Osteoblast (primary cell): ENCODE data around the gene PTPRN2. TPM values are rescaled to one million over a fixed set of nuclear protein-coding genes. Genes with fewer than 3 reads are reported as not detected.

Experiments used
- DNase-seq: peaks from one replicate; pipeline ENCODE4 v3.0.0; 2011; ENCODE audit warnings: low spot score, mixed read lengths; ENCODE audit not compliant: insufficient read length; ENCODE audit errors: missing footprints
- H2AFZ ChIP-seq: 2 replicates; pipeline ENCODE4 v1.6.0; 2011; ENCODE audit warnings: mild to moderate bottlenecking, low read length
- H3K27ac ChIP-seq: 2 replicates; pipeline ENCODE4 v1.5.1; 2011; ENCODE audit warnings: mild to moderate bottlenecking, low read depth, low read length, moderate library complexity
- H3K27me3 ChIP-seq: 2 replicates; pipeline ENCODE4 v1.6.0; 2012; ENCODE audit warnings: mild to moderate bottlenecking, control low read depth, inconsistent platforms, low read length, moderate library complexity; ENCODE audit not compliant: insufficient read depth
- H3K36me3 ChIP-seq: 2 replicates; pipeline ENCODE4 v1.5.1; 2011; ENCODE audit warnings: mild to moderate bottlenecking, low read length, control low read depth, moderate library complexity; ENCODE audit not compliant: insufficient read depth
- H3K4me1 ChIP-seq: 2 replicates; pipeline ENCODE4 v1.5.1; 2011; ENCODE audit warnings: mild to moderate bottlenecking, low read length, control low read depth, moderate library complexity; ENCODE audit not compliant: insufficient read depth
- H3K4me2 ChIP-seq: 2 replicates; pipeline ENCODE4 v1.6.0; 2011; ENCODE audit warnings: mild to moderate bottlenecking, low read length; ENCODE audit not compliant: insufficient read depth
- H3K4me3 ChIP-seq: fragments of 200-600 bp; sonication (generic); 3 replicates; pipeline ENCODE4 v1.5.1; 2012; ENCODE audit warnings: mild to moderate bottlenecking, low read length, inconsistent platforms; ENCODE audit not compliant: insufficient read depth
- H3K79me2 ChIP-seq: 2 replicates; pipeline ENCODE4 v1.6.0; 2012; ENCODE audit warnings: mild to moderate bottlenecking, low read length, control low read depth, inconsistent platforms; ENCODE audit not compliant: insufficient read depth
- H3K9me3 ChIP-seq: 2 replicates; pipeline ENCODE4 v1.5.1; 2011; ENCODE audit warnings: low read depth, low read length, control low read depth
- H4K20me1 ChIP-seq: 2 replicates; pipeline ENCODE4 v1.6.0; 2012; ENCODE audit warnings: mild to moderate bottlenecking, low read length, control low read depth; ENCODE audit not compliant: insufficient read depth
- total RNA-seq: library from RNA; depleted of rRNA; stranded (reverse); fragments of >200 nt; gene quantifications from 2 replicates; pipeline ENCODE4 v1.2.3, GENCODE V29; 2012
- TF ChIP-seq, protein P1 (sequence below): IDR thresholded peaks from 2 replicates; pipeline ENCODE4 v1.5.1; 2011; ENCODE audit warnings: mild to moderate bottlenecking, low read depth, low read length, moderate library complexity; ENCODE audit errors: extremely low read depth

PTPRN2 gene
- total RNA-seq, 1 donor, result 0.36 TPM

DNA sequence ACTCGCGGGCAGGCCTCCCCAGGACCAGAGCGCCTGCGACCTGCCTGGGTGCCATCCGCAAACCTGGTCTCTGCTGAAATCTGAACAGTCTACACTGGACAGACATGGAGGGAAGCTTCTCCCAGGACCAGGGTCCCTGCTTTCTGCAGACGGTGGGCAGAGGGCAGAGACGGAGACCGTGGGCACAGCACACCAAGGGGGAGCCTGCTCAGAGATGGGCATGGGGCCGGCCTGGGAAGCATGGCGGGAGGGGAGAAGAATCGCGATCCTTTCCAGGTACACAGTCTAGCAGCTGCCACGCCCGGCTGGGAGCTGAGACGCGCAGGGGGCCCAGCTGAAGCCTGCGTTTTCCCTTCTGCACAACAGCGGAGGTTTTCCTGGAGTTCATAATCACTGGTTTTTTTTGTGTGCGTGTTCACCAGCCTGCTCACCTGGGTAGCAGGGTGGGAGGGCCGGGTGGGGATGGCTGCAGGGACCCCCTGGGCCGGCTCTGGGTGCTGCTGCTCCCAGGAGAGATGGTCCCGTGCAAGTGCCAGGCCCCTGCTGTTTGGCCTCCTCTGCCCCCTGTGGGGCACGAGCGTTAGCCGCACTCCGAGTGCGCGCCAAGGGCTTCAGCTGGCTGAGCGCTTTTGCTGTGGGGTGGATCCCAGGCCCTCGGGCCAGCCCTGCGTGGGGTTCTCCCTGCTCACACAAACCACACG lies 802.0 kb downstream of the PTPRN2 start:
- no peaks in the 10 kb centered on the region for H3K79me2 ChIP-seq
- H3K9me3 ChIP-seq, result no peaks in the 10 kb centered on the region
- H3K27me3 ChIP-seq, result no peaks in the 10 kb centered on the region
- no peaks in the 10 kb centered on the region for H4K20me1 ChIP-seq
- H3K36me3 ChIP-seq, result no peaks in the 10 kb centered on the region
- no peaks in the 10 kb centered on the region for H3K4me1 ChIP-seq
- no peak overlapping the region for H3K27ac ChIP-seq
- no peak overlapping the region for H3K4me2 ChIP-seq
- TF ChIP-seq, protein P1, sequence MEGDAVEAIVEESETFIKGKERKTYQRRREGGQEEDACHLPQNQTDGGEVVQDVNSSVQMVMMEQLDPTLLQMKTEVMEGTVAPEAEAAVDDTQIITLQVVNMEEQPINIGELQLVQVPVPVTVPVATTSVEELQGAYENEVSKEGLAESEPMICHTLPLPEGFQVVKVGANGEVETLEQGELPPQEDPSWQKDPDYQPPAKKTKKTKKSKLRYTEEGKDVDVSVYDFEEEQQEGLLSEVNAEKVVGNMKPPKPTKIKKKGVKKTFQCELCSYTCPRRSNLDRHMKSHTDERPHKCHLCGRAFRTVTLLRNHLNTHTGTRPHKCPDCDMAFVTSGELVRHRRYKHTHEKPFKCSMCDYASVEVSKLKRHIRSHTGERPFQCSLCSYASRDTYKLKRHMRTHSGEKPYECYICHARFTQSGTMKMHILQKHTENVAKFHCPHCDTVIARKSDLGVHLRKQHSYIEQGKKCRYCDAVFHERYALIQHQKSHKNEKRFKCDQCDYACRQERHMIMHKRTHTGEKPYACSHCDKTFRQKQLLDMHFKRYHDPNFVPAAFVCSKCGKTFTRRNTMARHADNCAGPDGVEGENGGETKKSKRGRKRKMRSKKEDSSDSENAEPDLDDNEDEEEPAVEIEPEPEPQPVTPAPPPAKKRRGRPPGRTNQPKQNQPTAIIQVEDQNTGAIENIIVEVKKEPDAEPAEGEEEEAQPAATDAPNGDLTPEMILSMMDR, result no peak
- no peak overlapping the region for H3K4me3 ChIP-seq
- no peak overlapping the region for H2AFZ ChIP-seq
- no peak for DNase-seq

DNA sequence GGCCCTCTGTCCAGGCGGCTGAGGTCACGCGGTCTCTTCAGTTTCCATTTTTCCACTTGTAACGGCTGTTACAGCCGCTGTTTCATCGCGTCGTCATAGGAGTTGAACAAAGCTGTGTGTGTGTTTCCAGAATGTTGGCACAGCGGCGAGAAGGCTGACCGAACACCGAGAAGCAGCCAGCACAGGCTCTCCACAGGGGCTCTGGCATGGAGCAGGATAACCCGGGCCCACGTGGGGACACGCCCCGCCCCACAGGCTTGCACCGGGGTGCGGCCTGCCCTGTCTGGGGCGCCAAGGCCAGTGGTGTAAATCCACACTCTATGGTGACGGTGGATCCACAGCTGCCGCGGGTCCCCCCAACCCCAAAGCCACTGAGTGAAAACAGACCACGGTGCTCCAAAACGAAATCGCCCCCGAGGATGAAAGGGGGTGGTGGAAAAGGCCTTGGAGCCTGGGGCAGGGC lies 802.6 kb downstream of the PTPRN2 start:
- DNase-seq, result no peak
- Histone ChIP-seq H4K20me1 (no peaks in the 10 kb centered on the region), H3K9me3 (no peaks in the 10 kb centered on the region), H3K27ac (no peak overlapping the region), H3K4me1 (no peaks in the 10 kb centered on the region), H2AFZ (no peak overlapping the region), H3K4me2 (no peak overlapping the region), H3K79me2 (no peaks in the 10 kb centered on the region), H3K36me3 (no peaks in the 10 kb centered on the region), H3K4me3 (no peak overlapping the region), H3K27me3 (no peaks in the 10 kb centered on the region)
- TF ChIP-seq, protein P1, result no peak

DNA sequence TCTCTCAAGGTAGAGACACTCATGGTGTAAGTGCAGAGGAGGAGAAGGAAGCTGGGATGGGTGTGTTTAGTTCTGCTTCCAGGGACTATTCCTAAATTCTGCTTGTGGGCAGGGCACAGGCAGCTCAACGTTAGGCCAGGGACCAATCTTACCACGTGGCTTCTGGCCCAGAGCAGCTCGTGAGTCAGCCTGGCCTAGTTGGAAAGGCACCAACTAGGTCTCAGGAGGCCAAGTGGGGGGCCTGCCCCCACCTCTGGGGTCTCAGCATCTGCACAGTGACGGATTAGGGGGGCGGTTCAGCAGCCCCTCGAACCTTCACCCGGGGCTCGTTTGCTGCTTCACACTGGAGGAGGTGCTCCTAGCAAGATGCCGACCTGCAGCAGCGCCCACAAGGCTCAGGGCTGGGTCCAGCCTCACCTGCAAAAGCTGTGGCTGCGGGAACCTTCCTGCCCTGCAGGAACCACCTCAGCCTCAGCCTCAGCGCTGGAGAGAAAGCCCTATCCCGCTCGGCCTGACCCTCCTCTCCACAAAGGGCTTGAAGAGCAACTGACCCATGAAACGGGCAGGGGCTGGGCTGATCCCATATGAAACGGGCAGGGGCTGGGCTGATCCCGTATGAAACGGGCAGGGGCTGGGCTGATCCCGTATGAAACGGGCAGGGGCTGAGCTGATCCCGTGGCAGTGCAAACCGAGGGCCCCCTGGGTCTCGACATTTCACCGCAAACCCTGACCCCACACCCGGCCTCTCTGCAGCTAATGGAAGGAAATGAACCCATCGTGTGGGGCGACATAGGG lies 803.4 kb downstream of the PTPRN2 start:
- no peak overlapping the region for H3K4me2 ChIP-seq
- TF ChIP-seq, protein P1, result no peak
- DNase-seq, result peak; percentile 70
- H3K27me3 ChIP-seq, result no peaks in the 10 kb centered on the region
- H4K20me1 ChIP-seq, result no peaks in the 10 kb centered on the region
- no peaks in the 10 kb centered on the region for H3K4me1 ChIP-seq
- H3K79me2 ChIP-seq, result no peaks in the 10 kb centered on the region
- no peak overlapping the region for H2AFZ ChIP-seq
- H3K4me3 ChIP-seq, result no peak overlapping the region
- H3K9me3 ChIP-seq, result no peaks in the 10 kb centered on the region
- no peak overlapping the region for H3K27ac ChIP-seq
- H3K36me3 ChIP-seq, result no peaks in the 10 kb centered on the region

DNA sequence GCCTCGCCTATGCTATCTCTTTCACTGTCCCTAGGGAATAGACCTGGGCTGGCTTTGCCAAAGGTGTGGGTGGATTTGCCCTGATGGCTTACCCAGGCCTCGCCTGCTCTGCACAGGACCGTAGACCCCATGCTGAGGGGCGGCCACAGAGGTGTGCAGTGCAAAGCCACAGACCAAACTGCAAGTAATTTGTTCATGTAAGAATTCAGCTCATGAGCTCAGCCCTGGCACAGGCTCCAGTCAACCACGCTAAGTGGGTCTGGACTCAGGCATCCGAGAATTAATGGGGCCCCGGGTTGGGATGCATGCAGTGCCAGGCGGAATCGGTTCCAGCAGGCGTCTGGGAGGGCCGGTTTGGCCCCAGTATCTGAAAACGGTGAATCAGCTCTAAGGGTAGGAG lies 805.6 kb downstream of the PTPRN2 start:
- DNase-seq, result peak; percentile 58
- TF ChIP-seq, protein P1, result no peak
- H3K27me3 ChIP-seq, result no peaks in the 10 kb centered on the region

More for the DNA sequence above, 805.6 kb downstream of the PTPRN2 start:
- Histone ChIP-seq H2AFZ (no peak overlapping the region), H3K9me3 (no peaks in the 10 kb centered on the region), H3K36me3 (no peaks in the 10 kb centered on the region), H3K4me3 (no peak overlapping the region), H3K4me2 (no peak overlapping the region), H4K20me1 (no peaks in the 10 kb centered on the region), H3K27ac (no peak overlapping the region), H3K4me1 (no peaks in the 10 kb centered on the region), H3K79me2 (no peaks in the 10 kb centered on the region)
